K562 (cell line): ENCODE data around the gene IRF1. TPM values are rescaled to one million over a fixed set of nuclear protein-coding genes. Genes with fewer than 3 reads are reported as not detected.

Source experiments
- ATAC-seq: fragments of 200-7000 bp; cut with Tn5 transposase; 3 replicates; pipeline ENCODE4 v1.9.1; 2020; ENCODE audit warnings: moderate library complexity
- BruUV-seq: library from RNA; stranded (reverse); fragments of 400-500 nt; replicated peaks from 2 replicates; lab custom pipeline; 2021; lab: Mats Ljungman, UMichigan
- CTCF ChIA-PET: fragments of 300-600 bp; formaldehyde crosslinking; extraction: SDS; loops from one replicate; lab custom pipeline; 2021; ENCODE audit warnings: low intra/inter-chr PET ratio; lab: Yijun Ruan, JAX
- POLR2A ChIA-PET: fragments of 300-600, 350-650 bp; sonication (Branson Sonifier 250); formaldehyde crosslinking; extraction: SDS; loops from one replicate; lab custom pipeline; 2021; ENCODE audit warnings: antibody characterized with exemption, inconsistent platforms; lab: Yijun Ruan, JAX
- DNase-seq, 4 experiments: peaks; one replicate each; pipeline versions ENCODE4 v3.0.0 to v3.0.0-alpha.2; 2011 to 2018; ENCODE audit warnings: low spot score in 3 of 4, mixed read lengths in 3 of 4; ENCODE audit errors: extremely low read depth in 1 of 4
- FAIRE-seq: peaks from 2 replicates; lab custom pipeline; 2011; peaks lifted over from hg19 to GRCh38; lab: Jason Lieb, UNC
- H2AFZ ChIP-seq: 2 replicates; pipeline ENCODE4 v1.6.0; 2011; ENCODE audit warnings: low read depth, low read length, control low read depth, inconsistent platforms
- H3K27ac ChIP-seq: fragments of 200-600 bp; 3 replicates; pipeline ENCODE4 v1.8.0; 2011; ENCODE audit warnings: low read depth, mild to moderate bottlenecking, control low read depth, inconsistent platforms, low read length, moderate library complexity, mixed read lengths; ENCODE audit errors: extremely low read depth
- H3K27me3 ChIP-seq, 2 experiments: fragments of 300-600 bp in 1 of 2; 2 replicates in 1 of 2; 3 replicates in 1 of 2; pipeline versions ENCODE4 v1.6.0 to v1.8.0; 2011; ENCODE audit warnings: inconsistent platforms in 2 of 2, low read length in 2 of 2, mild to moderate bottlenecking in 1 of 2, mixed read lengths in 1 of 2, moderate library complexity in 1 of 2; ENCODE audit not compliant: control insufficient read depth in 2 of 2, insufficient read depth in 2 of 2
- H3K36me3 ChIP-seq: fragments of 300-600 bp; 3 replicates; pipeline ENCODE4 v1.8.0; 2011; ENCODE audit warnings: mild to moderate bottlenecking, low read length, inconsistent platforms; ENCODE audit not compliant: control insufficient read depth, insufficient read depth
- H3K4me1 ChIP-seq, 2 experiments: fragments of 200-600 bp in 1 of 2; replicated peaks in 1 of 2; 2 replicates in 1 of 2; 3 replicates in 1 of 2; pipeline versions ENCODE4 v1.5.1 to v1.8.0; 2011; ENCODE audit warnings: inconsistent platforms in 2 of 2, low read length in 2 of 2, mild to moderate bottlenecking in 1 of 2, mixed read lengths in 1 of 2, moderate library complexity in 1 of 2; ENCODE audit not compliant: control insufficient read depth in 2 of 2, insufficient read depth in 2 of 2
- H3K4me2 ChIP-seq: 2 replicates; pipeline ENCODE4 v1.6.1; 2011; ENCODE audit warnings: low read length, control low read depth, inconsistent platforms, mixed read lengths; ENCODE audit not compliant: insufficient read depth
- H3K4me3 ChIP-seq: fragments of 200-600 bp; sonication (generic), shearing (Covaris generic); 2 replicates; pipeline ENCODE4 v1.5.1; 2016; ENCODE audit warnings: control low read depth, inconsistent platforms
- H3K79me2 ChIP-seq: fragments of 200-600 bp; 3 replicates; pipeline ENCODE4 v1.8.0; 2011; ENCODE audit warnings: low read length, inconsistent platforms; ENCODE audit not compliant: control insufficient read depth, insufficient read depth
- H3K9ac ChIP-seq, 2 experiments: 2 replicates each; pipeline versions ENCODE4 v1.6.0 to v1.6.1; 2011; ENCODE audit warnings: low read depth in 2 of 2, low read length in 2 of 2, control low read depth in 1 of 2, inconsistent platforms in 1 of 2, mild to moderate bottlenecking in 1 of 2, mixed read lengths in 1 of 2; ENCODE audit not compliant: insufficient read depth in 1 of 2
- H3K9me1 ChIP-seq: one replicate; pipeline ENCODE4 v1.6.0; 2011; ENCODE audit warnings: inconsistent platforms, mild to moderate bottlenecking, low read length, moderate library complexity; ENCODE audit not compliant: control insufficient read depth, insufficient read depth
- H3K9me3 ChIP-seq: replicated peaks from 2 replicates; pipeline ENCODE4 v1.5.1; 2011; ENCODE audit warnings: low read depth, low read length, inconsistent platforms; ENCODE audit not compliant: control insufficient read depth, insufficient read depth
- H4K20me1 ChIP-seq: replicated peaks from 2 replicates; pipeline ENCODE4 v1.6.1; 2011; ENCODE audit warnings: low read length, inconsistent platforms, mixed read lengths; ENCODE audit not compliant: control insufficient read depth, insufficient read depth
- BRF2 ChIP-seq: IDR thresholded peaks from 3 replicates; pipeline ENCODE4 v1.6.1; 2011; ENCODE audit warnings: borderline replicate concordance, mild to moderate bottlenecking; ENCODE audit not compliant: insufficient read length, insufficient read depth
- CBFA2T2 ChIP-seq: fragments of 450-650 bp; conservative IDR thresholded peaks from 2 replicates; pipeline ENCODE4 v1.6.1; 2017; ENCODE audit warnings: mild to moderate bottlenecking
- CBFA2T3 ChIP-seq: fragments of 450-650 bp; IDR thresholded peaks from 2 replicates; pipeline ENCODE4 v1.6.1; 2017
- ESRRB ChIP-seq: fragments of 250-450 bp; sonication (Bioruptor Pico); IDR thresholded peaks from 2 replicates; pipeline ENCODE4 v1.5.0; 2020; ENCODE audit warnings: mild to moderate bottlenecking, moderate library complexity, borderline replicate concordance
- ETS2 ChIP-seq: IDR thresholded peaks from 2 replicates; pipeline ENCODE4 v1.6.1; 2016; ENCODE audit warnings: borderline replicate concordance, missing genetic modification characterization, mild to moderate bottlenecking, moderate library complexity, missing compliant biosample characterization; ENCODE audit not compliant: poor library complexity, severe bottlenecking
- GABPB2 ChIP-seq: fragments of 250-450 bp; sonication (Bioruptor Pico); conservative IDR thresholded peaks from 2 replicates; pipeline ENCODE4 v1.5.1; 2021; ENCODE audit warnings: mild to moderate bottlenecking
- GATAD2B ChIP-seq: fragments of 450-650 bp; IDR thresholded peaks from 2 replicates; pipeline ENCODE4 v1.6.1; 2017; ENCODE audit warnings: mild to moderate bottlenecking, borderline replicate concordance
- HDAC2 ChIP-seq: fragments of 450-650 bp; IDR thresholded peaks from 2 replicates; pipeline ENCODE4 v1.6.1; 2016; ENCODE audit warnings: mild to moderate bottlenecking
- JUND ChIP-seq, 2 experiments: IDR thresholded peaks; 2 replicates in 1 of 2; 3 replicates in 1 of 2; pipeline ENCODE4 v1.6.1; 2011; ENCODE audit warnings: borderline replicate concordance in 2 of 2, low read depth in 2 of 2, low read length in 2 of 2, improper control_type of control experiment in 1 of 2, missing biosample characterization in 1 of 2, missing genetic modification characterization in 1 of 2, missing genetic modification reagents in 1 of 2
- KDM1A ChIP-seq, 2 experiments: fragments of 450-650 bp; IDR thresholded peaks; 2 replicates each; pipeline ENCODE4 v1.6.1; 2016; ENCODE audit warnings: mild to moderate bottlenecking in 2 of 2
- MCM2 ChIP-seq: fragments of 450-650 bp; IDR thresholded peaks from 2 replicates; pipeline ENCODE4 v1.6.1; 2017; ENCODE audit warnings: low read depth, mild to moderate bottlenecking
- NCOA1 ChIP-seq: fragments of 450-650 bp; IDR thresholded peaks from 2 replicates; pipeline ENCODE4 v1.6.1; 2016; ENCODE audit warnings: low read depth
- PBX2 ChIP-seq, 2 experiments: IDR thresholded peaks in 1 of 2; conservative IDR thresholded peaks in 1 of 2; 2 replicates each; pipeline ENCODE4 v1.6.1; 2016; ENCODE audit warnings: low read depth in 2 of 2, mild to moderate bottlenecking in 1 of 2, missing compliant biosample characterization in 1 of 2, missing genetic modification characterization in 1 of 2, moderate library complexity in 1 of 2
- SLC30A9 ChIP-seq: fragments of 250-450 bp; sonication (Bioruptor Pico); IDR thresholded peaks from 2 replicates; pipeline ENCODE4 v1.8.0; 2022; ENCODE audit warnings: mild to moderate bottlenecking, moderate library complexity
- SMARCE1 ChIP-seq: fragments of 450-650 bp; IDR thresholded peaks from 2 replicates; pipeline ENCODE4 v1.7.1; 2016; ENCODE audit warnings: mild to moderate bottlenecking
- STAT5A ChIP-seq: IDR thresholded peaks from 2 replicates; pipeline ENCODE4 v1.6.1; 2012; ENCODE audit warnings: low read length, inconsistent platforms, borderline replicate concordance
- TSC22D4 ChIP-seq: fragments of 450-650 bp; IDR thresholded peaks from 2 replicates; pipeline ENCODE4 v1.6.1; 2016; ENCODE audit warnings: missing genetic modification characterization, missing biosample characterization, control low read depth
- ZBTB8A ChIP-seq: fragments of 450-650 bp; IDR thresholded peaks from 2 replicates; pipeline ENCODE4 v1.6.1; 2018; ENCODE audit warnings: mild to moderate bottlenecking, moderate library complexity; ENCODE audit not compliant: partially characterized antibody
- WGBS: fragments of 100-300 bp; shearing (Covaris generic); methylation state at CpG from one replicate; pipeline ENCODE4 v1.1.6; 2016; ENCODE audit warnings: low coverage, mixed read lengths; ENCODE audit not compliant: insufficient coverage; ENCODE audit errors: missing lambda C conversion rate; 5-methylcytosine and 5-hydroxymethylcytosine counted together
- in situ Hi-C: fragments of 300-500 bp; cut with MboI; formaldehyde crosslinking; loops from 4 replicates; pipeline ENCODE4 v1.15.0; 2018; ENCODE audit warnings: inconsistent platforms, mixed read lengths
- intact Hi-C: fragments of 100-400 bp; cut with micrococcal nuclease; formaldehyde crosslinking; loops from 2 replicates; pipeline ENCODE4 v1.14.2; 2022
- polyA plus RNA-seq, 8 experiments: library from polyadenylated mRNA; depleted of rRNA in 4 of 8; stranded (reverse) in 5 of 8; unstranded in 3 of 8; fragments of >200 nt; fragmentation: Nextera tagmentation in 2 of 8; fragmentation: Illumina TruSeq in 1 of 8; extraction: Ambion mirVana in 2 of 8; extraction: Trizol in 1 of 8; gene quantifications; 2 replicates each; pipeline versions ENCODE4 v1.2.1 to v1.2.3, GENCODE V29; 2011 to 2014; ENCODE audit warnings: inconsistent platforms in 1 of 8, missing spikeins in 1 of 8
- total RNA-seq, 7 experiments: library from RNA; depleted of rRNA in 6 of 7; stranded (reverse); fragments of >200 nt in 6 of 7; fragmentation: Illumina TruSeq in 2 of 7; extraction: Trizol in 2 of 7; gene quantifications; 2 replicates each; pipeline versions ENCODE4 v1.2.1 to v1.2.3, GENCODE V29; 2011 to 2021; ENCODE audit warnings: low replicate concordance in 1 of 7

IRF1 gene
- total and polyA plus RNA-seq, 9 of the 15 experiments (the other 6 are each of a cell fraction or from before 2014, with no cell fraction given) = 1.1 to 12.3 (median 5.9) TPM

GRCh38 chr5:132528866-132529634 lies 38.5 kb upstream of the IRF1 start:
- peak in 2 of 4 experiments; percentile 33 to 54 for DNase-seq
- Histone ChIP-seq H3K9me1 (no peaks in the 10 kb centered on the region), H2AFZ (0 out of 2 replicates have a peak overlapping the region, but pooled peaks have one; percentile 15), H3K4me3 (no peak overlapping the region), H3K4me2 (peak overlapping the region; percentile 10; the same call in 1 of the 2 replicates), H4K20me1 (no peaks in the 10 kb centered on the region), H3K9ac (no peak overlapping the region), H3K27ac (no peak overlapping the region), H3K4me1 (peaks cover 4 to 26% of the 10 kb centered on the region in 2 experiments; a peak in 4 of 5 replicates), H3K9me3 (no peaks in the 10 kb centered on the region), H3K27me3 (no peaks in the 10 kb centered on the region), H3K79me2 (no peaks in the 10 kb centered on the region), H3K36me3 (no peaks in the 10 kb centered on the region)
- in situ Hi-C loops (loop anchor here (5.0 kb wide), 1 partner anchor 343 kb away; the partner anchor contains the start of gene LEAP2), intact Hi-C loops (loop anchor here (5.0 kb wide), 2 partner anchors 63 to 123 kb away; no protein-coding TSS in a partner anchor)
- CTCF ChIA-PET = interaction anchor here (1.1 kb wide), 1 partner anchor 292 kb away, joined by 3 read pairs; no protein-coding TSS in a partner anchor
- peak; percentile 76 for FAIRE-seq
- POLR2A ChIA-PET = no interaction called here
- BruUV-seq = no TSS peak
- peak; percentile 7; the same call in 2 of the 3 replicates for ATAC-seq
- whole genome bisulfite sequencing = 16% methylated on average over 6 of the region's 6 CpGs
- TF ChIP-seq PBX2 (CRISPR knock-in tag; IDR thresholded peaks at IDR 0.05; ENCODE audit: low read depth) (no peak), PBX2 (tag; conservative IDR thresholded peaks at IDR 0.05; ENCODE audit: low read depth) (peak; percentile 46), TSC22D4 (tag) (no peak), CBFA2T2 (peak; percentile 24; the same call in 1 of the 2 replicates), ETS2 (no peak), SMARCE1 (0 out of 2 replicates have a peak, but pooled peaks have one; percentile 34), ZBTB8A (no peak), HDAC2 (0 out of 2 replicates have a peak, but pooled peaks have one; percentile 34), BRF2 (no peak), KDM1A (IDR thresholded peaks at IDR 0.05) (peak; percentile 37 to 50; a peak in 3 of 4 replicates), SLC30A9 (no peak), JUND (IDR thresholded peaks at IDR 0.05; ENCODE audit: borderline replicate concordance, low read depth, low read length) (0 out of 2 replicates have a peak, but pooled peaks have one; percentile 14), JUND (tag; IDR thresholded peaks at IDR 0.05; ENCODE audit: borderline replicate concordance, low read depth, low read length) (no peak), CBFA2T3 (peak; percentile 59), ESRRB (CRISPR knock-in tag) (no peak), NCOA1 (no peak), GABPB2 (CRISPR knock-in tag) (no peak), STAT5A (peak; percentile 56), MCM2 (no peak), GATAD2B (no peak)
